Measurements from ENCODE around the gene MIPEP.

The MIPEP gene

GRCh38 chr13:23788459-23788858 is 100.7 kb downstream of the MIPEP start:
- Mint-ChIP-seq H3K36me3 (ENCODE audit: low read depth) (peaks cover 8% of the 10 kb centered on the region), H3K4me1 (peaks cover 7% of the 10 kb centered on the region), H3K4me3 (no peak overlapping the region), H3K9me3 (peaks cover 16% of the 10 kb centered on the region), H3K27ac (no peak overlapping the region), H3K27me3 (ENCODE audit: low read depth, poor library complexity) (peaks cover 3% of the 10 kb centered on the region)
- DNase-seq = no peak
- no peak for TF ChIP-seq CTCF (IDR thresholded peaks at IDR 0.05)

GRCh38 chr13:23787464-23787863 is 101.7 kb downstream of the MIPEP start:
- H3K4me1 Mint-ChIP-seq = peaks cover 7% of the 10 kb centered on the region
- peaks cover 26% of the 10 kb centered on the region for H3K9me3 Mint-ChIP-seq
- no peak overlapping the region for H3K4me3 Mint-ChIP-seq
- no peak for TF ChIP-seq CTCF (IDR thresholded peaks at IDR 0.05)
- H3K27me3 Mint-ChIP-seq (ENCODE audit: low read depth, poor library complexity) = peaks cover 3% of the 10 kb centered on the region
- no peak overlapping the region for H3K27ac Mint-ChIP-seq
- DNase-seq = no peak
- peaks cover 12% of the 10 kb centered on the region for H3K36me3 Mint-ChIP-seq (ENCODE audit: low read depth)

- H3K4me3 Mint-ChIP-seq = no peak overlapping the region
- H3K4me1 Mint-ChIP-seq = peaks cover 7% of the 10 kb centered on the region
- peaks cover 21% of the 10 kb centered on the region for H3K36me3 Mint-ChIP-seq (ENCODE audit: low read depth)
- H3K27me3 Mint-ChIP-seq (ENCODE audit: low read depth, poor library complexity) = peaks cover 3% of the 10 kb centered on the region
- peak overlapping the region; percentile 28 for H3K27ac Mint-ChIP-seq
- H3K9me3 Mint-ChIP-seq = peaks cover 35% of the 10 kb centered on the region
- no peak for TF ChIP-seq CTCF (IDR thresholded peaks at IDR 0.05)
- no peak for DNase-seq
Observed at GRCh38 chr13:23786607-23787006, 102.6 kb downstream of the MIPEP start.

- no peak overlapping the region for H3K4me3 Mint-ChIP-seq
- peaks cover 8% of the 10 kb centered on the region for H3K4me1 Mint-ChIP-seq
- H3K9me3 Mint-ChIP-seq = peaks cover 50% of the 10 kb centered on the region
- no peak overlapping the region for H3K27ac Mint-ChIP-seq
- no peak for DNase-seq
- H3K36me3 Mint-ChIP-seq (ENCODE audit: low read depth) = peaks cover 44% of the 10 kb centered on the region
- no peak for TF ChIP-seq CTCF (IDR thresholded peaks at IDR 0.05)
- no peaks in the 10 kb centered on the region for H3K27me3 Mint-ChIP-seq (ENCODE audit: low read depth, poor library complexity)
Observed at GRCh38 chr13:23778879-23779278, 110.3 kb downstream of the MIPEP start.

GRCh38 chr13:23778002-23778652 is 111.1 kb downstream of the MIPEP start:
- no peak for DNase-seq
- Mint-ChIP-seq H3K36me3 (ENCODE audit: low read depth) (peaks cover 36% of the 10 kb centered on the region), H3K9me3 (peaks cover 42% of the 10 kb centered on the region), H3K4me3 (no peak overlapping the region), H3K27me3 (ENCODE audit: low read depth, poor library complexity) (no peaks in the 10 kb centered on the region), H3K4me1 (peaks cover 8% of the 10 kb centered on the region), H3K27ac (no peak overlapping the region)
- TF ChIP-seq CTCF (IDR thresholded peaks at IDR 0.05) = no peak

- no peaks in the 10 kb centered on the region for H3K27me3 Mint-ChIP-seq (ENCODE audit: low read depth, poor library complexity)
- TF ChIP-seq CTCF (IDR thresholded peaks at IDR 0.05) = no peak
Observed at GRCh38 chr13:23777575-23777870, 111.7 kb downstream of the MIPEP start.

More at GRCh38 chr13:23777575-23777870, 111.7 kb downstream of the MIPEP start:
- no peak overlapping the region for H3K4me3 Mint-ChIP-seq
- peaks cover 35% of the 10 kb centered on the region for H3K36me3 Mint-ChIP-seq (ENCODE audit: low read depth)
- peaks cover 36% of the 10 kb centered on the region for H3K9me3 Mint-ChIP-seq
- peaks cover 8% of the 10 kb centered on the region for H3K4me1 Mint-ChIP-seq
- no peak for DNase-seq
- H3K27ac Mint-ChIP-seq = no peak overlapping the region

Measured in nephron progenitor cell (in vitro differentiated cells).